Left lung (tissue), 10 donors: ENCODE data around the gene SDCBP2. TPM values are rescaled to one million over a fixed set of nuclear protein-coding genes. Genes with fewer than 3 reads are reported as not detected.

Experiments used
- ATAC-seq: fragments of 200-7000 bp; cut with Tn5 transposase; one replicate; pipeline ENCODE4 v1.9.1; 2020; ENCODE audit warnings: moderate library complexity
- DNase-seq, 4 donors: peaks; one replicate each; pipeline ENCODE4 v3.0.0-alpha.2; 2013 to 2020
- H3K27ac ChIP-seq, 2 donors: fragments of 200-600 bp; sonication (generic) in 1 of 2; one replicate each; pipeline versions ENCODE4 v1.5.0 to v1.8.0; 2020 to 2021
- H3K27me3 ChIP-seq, 2 donors: fragments of 200-600 bp; sonication (generic) in 1 of 2; one replicate each; pipeline versions ENCODE4 v1.5.0 to v1.8.0; 2020 to 2021
- H3K36me3 ChIP-seq, 2 donors: fragments of 200-600 bp; sonication (generic) in 1 of 2; one replicate each; pipeline versions ENCODE4 v1.5.0 to v1.8.0; 2020 to 2021
- H3K4me1 ChIP-seq, 2 donors: fragments of 200-600 bp; one replicate each; pipeline ENCODE4 v1.8.0; 2021
- H3K4me3 ChIP-seq, 2 donors: fragments of 200-600 bp; sonication (generic) in 1 of 2; one replicate each; pipeline versions ENCODE4 v1.5.0 to v1.8.0; 2020 to 2021; ENCODE audit warnings: mild to moderate bottlenecking in 1 of 2
- H3K9me3 ChIP-seq, 2 donors: fragments of 200-600 bp; sonication (generic) in 1 of 2; one replicate each; pipeline versions ENCODE4 v1.5.0 to v1.8.0; 2020 to 2021
- CTCF ChIP-seq, 2 donors: fragments of 200-600 bp; sonication (generic) in 1 of 2; IDR thresholded peaks; one replicate each; pipeline versions ENCODE4 v1.5.0 to v1.8.0; 2021; ENCODE audit warnings: antibody characterized with exemption in 2 of 2
- intact Hi-C, 2 donors: fragments of 100-400 bp; cut with DNase I; formaldehyde crosslinking; loops; one replicate each; pipeline versions ENCODE4 v1.11.2 to v1.14.2; 2022
- polyA plus RNA-seq, 6 donors: library from polyadenylated mRNA; unstranded; fragments of 120-200 nt; gene quantifications; one replicate each; pipeline ENCODE4 v1.2.1, GENCODE V29; 2013; ENCODE audit not compliant: insufficient read length in 6 of 6
- total RNA-seq, 2 donors: library from RNA; stranded (reverse); fragmentation: NEBNext Ultra II Directional; extraction: Animal tissue kit (Norgen Biotek cat#: 25700); gene quantifications; one replicate each; pipeline ENCODE4 v1.2.1, GENCODE V29; 2021
- donor health status: DM: no; HTN: yes; CAD: no.
- donor health status: DM: no; HTN: no; CAD: no.

The SDCBP2 gene
- total and polyA plus RNA-seq, 8 donors: 1.8 to 21.5 (median 3.1) TPM

- H3K4me1 ChIP-seq: peaks cover 28 to 100% of the 10 kb centered on the region in 2 donors
- H3K36me3 ChIP-seq: peaks cover 0 to 35% of the 10 kb centered on the region in 2 donors
- peak in 1 of 4 donors; percentile 45 for DNase-seq
- H3K9me3 ChIP-seq: no peaks in the 10 kb centered on the region
- H3K4me3 ChIP-seq: no peak overlapping the region
- H3K27ac ChIP-seq: peak overlapping the region in 1 of 2 donors; percentile 79
- intact Hi-C loops: no loop called here
- no peaks in the 10 kb centered on the region for H3K27me3 ChIP-seq
- TF ChIP-seq CTCF (IDR thresholded peaks at IDR 0.05): no peak
- peak; percentile 23 for ATAC-seq
Observed at GRCh38 chr20:1376408-1377270, 47.7 kb upstream of the SDCBP2 start.

GRCh38 chr20:1376007-1376406 lies 47.1 kb upstream of the SDCBP2 start:
- H3K9me3 ChIP-seq: no peaks in the 10 kb centered on the region
- TF ChIP-seq CTCF (IDR thresholded peaks at IDR 0.05): no peak
- DNase-seq (no peak), ATAC-seq (peak; percentile 4)
- peak overlapping the region; percentile 45 to 79 for H3K27ac ChIP-seq
- intact Hi-C loops: no loop called here
- H3K27me3 ChIP-seq: no peaks in the 10 kb centered on the region
- peaks cover 27 to 100% of the 10 kb centered on the region in 2 donors for H3K4me1 ChIP-seq
- peaks cover 0 to 41% of the 10 kb centered on the region in 2 donors for H3K36me3 ChIP-seq
- no peak overlapping the region for H3K4me3 ChIP-seq

- H3K9me3 ChIP-seq: no peaks in the 10 kb centered on the region
- H3K4me3 ChIP-seq: no peak overlapping the region
- no peak for TF ChIP-seq CTCF (IDR thresholded peaks at IDR 0.05)
- H3K27me3 ChIP-seq: no peaks in the 10 kb centered on the region
- intact Hi-C loops: no loop called here
- peaks cover 31 to 100% of the 10 kb centered on the region in 2 donors for H3K4me1 ChIP-seq
- DNase-seq (no peak), ATAC-seq (peak; percentile 26)
- peaks cover 0 to 46% of the 10 kb centered on the region in 2 donors for H3K36me3 ChIP-seq
- peak overlapping the region; percentile 45 to 79 for H3K27ac ChIP-seq
Observed at GRCh38 chr20:1375515-1375914, 46.6 kb upstream of the SDCBP2 start.

GRCh38 chr20:1374246-1374645 lies 45.3 kb upstream of the SDCBP2 start:
- ATAC-seq (no peak), DNase-seq (no peak)
- no peaks in the 10 kb centered on the region for H3K9me3 ChIP-seq
- no peaks in the 10 kb centered on the region for H3K27me3 ChIP-seq
- peaks cover 32 to 99% of the 10 kb centered on the region in 2 donors for H3K4me1 ChIP-seq
- peaks cover 0 to 59% of the 10 kb centered on the region in 2 donors for H3K36me3 ChIP-seq
- H3K4me3 ChIP-seq: no peak overlapping the region
- no peak for TF ChIP-seq CTCF (IDR thresholded peaks at IDR 0.05)
- H3K27ac ChIP-seq: peak overlapping the region in 1 of 2 donors; percentile 79
- intact Hi-C loops: no loop called here

- Histone ChIP-seq H3K27me3 (no peaks in the 10 kb centered on the region), H3K4me3 (no peak overlapping the region), H3K9me3 (no peaks in the 10 kb centered on the region), H3K27ac (peak overlapping the region; percentile 40 to 79), H3K36me3 (peaks cover 0 to 61% of the 10 kb centered on the region in 2 donors), H3K4me1 (peaks cover 30 to 98% of the 10 kb centered on the region in 2 donors)
- intact Hi-C loops: no loop called here
- ATAC-seq: no peak
- no peak for DNase-seq
- TF ChIP-seq CTCF (IDR thresholded peaks at IDR 0.05): no peak
Observed at GRCh38 chr20:1373614-1374013, 44.7 kb upstream of the SDCBP2 start.
